ENCODE data around the gene BTN3A1.
"Not testable (repeated sequence)": the region's sequence is repeated elsewhere in the genome, so short reads cannot be mapped to it uniquely, and the experiment has no call there.

BTN3A1 gene

DNA sequence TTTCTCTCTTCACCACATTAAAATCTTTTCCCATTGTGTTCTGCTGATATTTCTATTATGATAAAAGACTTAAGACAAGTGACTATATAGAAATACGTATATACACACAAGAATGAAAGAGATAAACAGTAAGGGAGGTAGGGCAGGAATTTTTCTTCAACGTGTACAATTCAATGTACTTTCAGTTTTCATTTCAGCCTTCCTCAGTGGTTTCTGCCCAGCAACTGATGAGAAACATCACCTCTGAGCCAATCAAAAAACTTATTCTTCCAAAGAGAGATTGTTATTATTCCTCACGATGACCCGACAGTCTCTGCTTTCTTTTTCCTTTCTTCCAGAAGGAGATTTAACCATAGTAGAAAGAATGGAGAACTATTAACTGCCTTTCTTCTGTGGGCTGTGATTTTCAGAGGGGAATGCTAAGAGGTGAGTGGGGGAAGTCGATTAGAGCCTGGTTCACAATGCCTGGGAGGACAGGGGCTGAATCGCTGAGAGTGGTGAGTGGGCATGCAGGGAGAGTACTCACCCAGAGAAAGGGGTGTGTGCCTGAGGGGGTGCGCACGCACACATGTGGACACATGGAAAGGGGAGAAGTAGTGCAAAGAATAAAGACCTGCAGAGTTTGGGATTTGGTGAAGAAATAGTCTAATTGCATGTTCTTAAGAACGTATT lies at the start of gene BTN3A1:
Gene BTN3A1 (plus strand): TSS at position 289 of the 672 bp plus-strand sequence. CDS start 3,289 bp downstream, outside the sequence.
- DNase-seq (ENCODE audit: low read depth, low spot score): peak; percentile 32

- no peak for DNase-seq (ENCODE audit: low read depth, low spot score)
These were observed 49.8 kb upstream of the BTN3A1 start for GRCh38 chr6:26352315-26352714.

DNA sequence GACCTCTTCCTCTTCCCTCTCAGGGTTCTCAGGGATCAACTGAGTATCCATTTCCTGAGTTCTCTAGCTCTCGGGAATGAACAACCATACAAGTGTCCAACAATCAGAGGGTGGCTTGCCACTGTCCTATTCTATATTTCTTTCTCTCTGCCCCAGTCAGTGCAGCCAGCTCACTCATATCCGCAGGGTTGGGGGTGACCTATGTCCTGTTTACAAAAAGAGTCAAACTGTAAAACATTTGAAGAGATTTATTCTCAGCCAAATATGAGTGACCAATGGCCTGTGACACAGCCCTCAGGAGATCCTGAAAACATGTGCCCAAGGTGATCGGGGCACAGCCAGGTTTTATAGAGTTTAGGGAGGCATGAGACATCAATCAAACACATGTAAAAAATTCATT lies 47.9 kb upstream of the BTN3A1 start:
- DNase-seq (ENCODE audit: low read depth, low spot score): no peak

DNA sequence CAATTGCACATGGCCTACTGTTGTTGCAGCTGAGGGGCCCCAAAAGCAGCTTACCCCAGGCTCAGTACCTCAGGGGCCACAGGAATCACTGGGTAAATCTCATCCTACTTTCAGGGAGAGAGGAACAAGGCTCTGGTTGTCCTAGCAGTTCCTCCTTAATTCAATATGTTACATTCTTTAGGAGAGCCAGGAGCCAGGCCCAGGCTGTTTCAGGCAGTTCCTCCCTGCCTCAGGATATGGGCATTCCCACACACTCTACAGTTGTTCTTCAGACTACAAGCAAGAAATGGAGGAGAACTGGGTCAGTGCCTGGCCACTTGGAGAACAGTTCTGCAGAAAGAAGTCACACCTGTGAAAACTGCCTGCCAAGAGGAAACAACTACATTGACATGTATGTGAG lies 46.7 kb upstream of the BTN3A1 start:
- DNase-seq (ENCODE audit: low read depth, low spot score): no peak

DNA sequence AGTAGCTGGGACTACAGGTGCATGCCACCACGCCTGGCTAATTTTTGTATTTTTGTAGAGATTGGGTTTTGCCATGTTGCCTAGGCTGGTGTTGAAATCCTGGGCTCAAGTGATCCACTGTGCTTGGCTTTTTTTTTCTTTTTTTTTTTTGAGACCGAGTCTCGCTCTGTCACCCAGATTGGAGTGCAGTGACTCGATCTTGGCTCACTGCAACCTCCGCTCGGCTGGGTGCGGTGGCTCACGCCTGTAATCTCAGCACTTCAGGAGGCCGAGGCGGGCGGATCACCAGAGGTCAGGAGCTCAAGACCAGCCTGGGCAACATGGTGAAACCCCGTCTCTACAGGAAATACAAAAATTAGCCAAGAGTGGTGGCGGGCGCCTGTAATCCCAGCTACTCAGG lies 44.5 kb upstream of the BTN3A1 start:
- not testable (repeated sequence) for DNase-seq (ENCODE audit: low read depth, low spot score)

- DNase-seq (ENCODE audit: low read depth, low spot score): no peak
These were observed 43.5 kb upstream of the BTN3A1 start for GRCh38 chr6:26358511-26358981.

DNA sequence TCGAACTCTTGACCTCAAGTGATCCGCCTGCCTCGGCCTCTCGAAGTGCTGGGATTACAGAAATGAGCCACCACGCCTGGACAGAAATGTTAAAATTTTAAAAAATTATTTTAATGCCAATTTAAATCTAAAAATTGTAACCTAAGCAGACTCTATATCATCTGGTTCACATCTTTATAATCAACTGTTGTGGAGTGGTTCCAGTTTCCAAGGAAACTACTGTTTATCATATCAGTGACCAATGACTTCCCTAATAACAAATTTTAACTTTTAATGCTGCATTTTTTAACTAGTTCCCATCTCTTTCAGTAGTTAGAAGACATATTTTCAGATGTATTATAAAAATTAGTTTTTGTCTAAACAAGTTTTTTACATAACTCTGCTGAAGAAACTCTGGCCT lies 42.3 kb upstream of the BTN3A1 start:
- no peak for DNase-seq (ENCODE audit: low read depth, low spot score)

GRCh38 chr6:26360451-26361416 lies 41.3 kb upstream of the BTN3A1 start:
- no peak for DNase-seq (ENCODE audit: low read depth, low spot score)

DNA sequence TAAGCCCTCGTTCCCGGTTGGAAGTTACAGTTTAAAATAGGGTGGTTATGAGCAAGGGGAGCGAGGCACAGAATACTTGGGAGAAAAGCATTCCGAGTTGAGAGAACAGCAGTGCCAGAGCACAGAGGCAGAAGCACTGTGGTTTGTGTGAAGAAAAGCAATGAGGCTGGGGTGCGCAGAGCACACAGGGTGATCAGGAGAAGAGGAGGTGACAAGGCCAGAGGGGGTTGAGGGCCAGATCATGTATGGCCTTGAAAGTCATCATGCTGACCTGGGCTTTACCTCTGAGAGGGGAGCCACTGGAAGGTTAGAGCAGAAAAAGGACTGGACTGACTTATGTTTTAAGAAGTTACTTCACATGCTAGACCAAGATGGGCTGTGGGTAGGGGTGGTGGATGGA lies 40.5 kb upstream of the BTN3A1 start:
- DNase-seq (ENCODE audit: low read depth, low spot score): no peak

- no peak for DNase-seq (ENCODE audit: low read depth, low spot score)
These were observed 39.8 kb upstream of the BTN3A1 start for GRCh38 chr6:26362093-26362835.

DNA sequence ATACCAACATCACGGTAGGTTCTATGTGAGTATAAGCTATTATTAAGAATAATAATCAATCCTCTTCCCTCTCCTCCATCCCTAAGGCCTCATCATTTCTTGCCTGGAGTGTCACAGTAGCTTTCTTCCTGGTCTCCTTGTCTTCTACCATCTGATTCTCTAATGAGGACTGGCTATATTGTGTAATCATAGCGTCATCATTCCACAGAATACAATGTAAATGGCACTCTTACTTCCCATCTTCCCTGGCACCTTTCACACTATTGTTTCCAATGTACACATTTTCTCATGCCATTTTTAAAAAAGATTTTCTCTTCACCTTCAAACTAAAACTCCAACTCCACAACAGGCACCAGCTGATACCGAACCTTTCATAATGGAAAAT lies 39.2 kb upstream of the BTN3A1 start:
- no peak for DNase-seq (ENCODE audit: low read depth, low spot score)

DNA sequence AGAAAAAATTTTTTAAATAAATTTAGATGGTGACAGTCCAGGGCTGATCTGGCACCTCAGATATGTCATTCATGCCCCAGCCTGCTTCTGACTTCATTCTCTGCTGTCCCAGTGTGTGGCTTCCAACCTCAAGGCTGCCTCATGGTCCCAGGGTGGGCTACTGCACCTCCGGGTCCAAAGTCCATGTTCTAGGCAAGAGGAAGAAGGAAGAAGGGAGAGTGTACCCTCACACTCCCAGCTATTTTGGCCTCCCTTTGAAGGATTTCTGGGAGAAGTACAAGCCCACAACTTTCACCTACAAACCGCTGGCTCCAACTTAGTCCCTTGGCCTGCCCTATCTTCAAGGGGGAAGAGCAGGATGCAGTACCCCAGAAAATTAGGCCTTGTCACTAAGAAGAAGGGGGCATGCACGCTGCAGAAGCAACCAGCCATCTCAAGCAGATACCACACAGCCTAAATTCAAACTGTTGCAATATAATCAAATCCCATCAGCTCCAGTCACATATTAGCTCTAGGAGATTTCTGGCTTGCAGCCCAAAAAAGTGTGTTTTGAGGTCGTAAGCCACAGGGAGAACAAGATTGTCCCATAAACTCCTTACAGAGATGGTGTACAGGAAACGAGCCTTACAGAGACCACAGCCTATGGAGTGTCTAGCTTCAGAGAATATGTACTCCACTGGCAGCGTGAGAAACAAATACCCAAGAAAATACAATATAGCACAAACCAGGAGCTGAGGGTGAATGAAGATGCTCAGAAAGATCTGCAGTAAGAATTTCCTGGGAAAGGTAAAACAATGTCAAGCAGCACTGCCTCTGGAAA lies 38.0 kb upstream of the BTN3A1 start:
- no peak for DNase-seq (ENCODE audit: low read depth, low spot score)

DNA sequence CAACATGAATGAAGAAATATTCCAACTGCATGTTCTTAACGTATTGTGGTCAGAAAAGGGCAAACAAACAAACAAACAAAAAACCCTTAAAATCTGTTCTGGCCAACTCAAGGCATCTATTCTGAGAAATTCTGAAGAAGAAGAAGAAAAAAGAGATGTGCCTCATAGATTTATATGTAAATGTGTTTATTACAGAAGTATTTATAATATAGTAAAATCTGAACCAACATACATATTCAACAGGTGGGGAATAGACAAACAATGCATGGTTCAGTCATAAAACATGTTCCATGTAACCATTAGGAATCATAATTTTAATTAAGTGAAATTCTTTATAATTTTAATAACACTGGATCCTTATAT lies 36.5 kb upstream of the BTN3A1 start:
- DNase-seq (ENCODE audit: low read depth, low spot score): no peak

GRCh38 chr6:26366504-26366903 lies 35.6 kb upstream of the BTN3A1 start:
- no peak for DNase-seq (ENCODE audit: low read depth, low spot score)

DNA sequence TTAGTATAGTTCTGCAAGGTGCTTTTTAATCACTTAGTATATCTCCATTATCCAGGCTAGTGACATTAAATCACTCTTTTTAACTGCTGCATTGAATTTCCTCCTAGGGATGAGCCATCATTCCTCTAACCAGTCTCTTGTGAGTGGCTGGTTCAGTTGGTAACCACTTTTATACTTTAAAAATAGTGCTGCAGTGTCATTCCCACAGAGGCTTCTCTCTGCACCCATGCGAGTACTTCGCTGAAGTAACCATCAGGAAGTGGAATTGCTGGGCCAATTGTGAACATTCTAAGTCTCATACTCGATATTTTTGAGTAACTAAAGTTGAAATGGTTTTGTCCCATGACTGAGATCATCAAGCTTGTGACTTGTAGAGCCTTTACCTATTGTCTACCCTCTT lies 35.0 kb upstream of the BTN3A1 start:
- no peak for DNase-seq (ENCODE audit: low read depth, low spot score)

GRCh38 chr6:26371813-26372212 lies 30.3 kb upstream of the BTN3A1 start:
- not testable (repeated sequence) for DNase-seq (ENCODE audit: low read depth, low spot score)

- no peak for DNase-seq (ENCODE audit: low read depth, low spot score)
These were observed 29.5 kb upstream of the BTN3A1 start for GRCh38 chr6:26372308-26373144.

GRCh38 chr6:26375270-26375669 lies 26.8 kb upstream of the BTN3A1 start:
- no peak for DNase-seq (ENCODE audit: low read depth, low spot score)

DNA sequence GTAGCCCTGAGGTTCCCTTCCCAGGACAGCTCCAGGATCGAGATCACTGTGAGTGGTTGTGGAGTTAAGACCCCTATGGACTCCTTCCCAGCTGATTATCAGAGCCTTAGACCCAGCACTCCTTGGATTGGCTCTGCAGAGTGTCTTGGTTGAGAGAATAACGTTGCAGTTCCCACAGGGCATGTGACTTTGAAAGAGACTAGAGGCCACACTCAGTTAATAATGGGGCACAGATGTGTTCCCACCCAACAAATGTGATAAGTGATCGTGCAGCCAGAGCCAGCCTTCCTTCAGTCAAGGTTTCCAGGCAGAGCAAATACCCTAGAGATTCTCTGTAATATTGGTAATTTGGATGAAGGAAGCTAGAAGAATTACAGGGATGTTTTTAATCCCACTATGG lies 24.4 kb upstream of the BTN3A1 start:
- no peak for DNase-seq (ENCODE audit: low read depth, low spot score)

- DNase-seq (ENCODE audit: low read depth, low spot score): not testable (repeated sequence)
These were observed 23.9 kb upstream of the BTN3A1 start for GRCh38 chr6:26378143-26378542.
